ENCODE data around the gene RAD51B.

DNA sequence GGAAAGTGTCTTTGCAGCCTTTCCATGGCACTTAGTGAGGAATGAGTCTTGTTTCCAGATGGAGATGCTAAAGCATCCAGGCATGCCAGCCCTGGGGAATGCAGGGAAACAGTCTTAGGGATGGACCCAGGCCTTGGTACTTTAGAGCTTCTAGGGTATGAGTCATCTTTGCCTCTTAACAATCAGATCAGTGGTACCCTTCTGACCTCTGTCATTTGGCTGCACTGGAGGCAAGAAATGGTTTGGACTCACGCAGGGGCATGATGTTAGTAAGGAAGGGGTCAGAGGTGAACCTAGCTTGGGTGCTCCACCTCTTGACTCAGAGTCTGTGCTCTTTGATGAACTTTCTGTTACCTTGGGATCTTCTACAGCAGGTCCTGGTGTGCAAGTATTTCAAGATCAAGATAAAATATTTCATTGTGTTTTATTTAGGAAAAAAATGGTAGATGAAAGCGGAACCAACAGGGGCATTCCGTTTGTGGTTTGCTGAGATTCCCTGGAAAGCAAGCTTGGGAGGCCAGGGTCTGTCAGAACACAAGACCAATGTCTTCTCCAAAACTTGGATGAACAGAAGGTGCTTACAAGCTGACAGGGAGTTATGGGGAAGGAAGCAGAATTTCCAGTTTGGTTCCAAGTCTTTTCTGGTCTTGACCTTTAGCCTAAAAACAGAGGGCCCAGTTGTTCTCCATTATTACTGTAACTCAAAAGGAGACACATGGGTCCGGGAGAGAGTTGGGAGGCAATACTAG, 757.1 kb downstream of the RAD51B start:
- TF ChIP-seq ZNF792 (tag by site-specific recombination; IDR thresholded peaks at IDR 0.05) (no peak), ZNF354C (tag by site-specific recombination; IDR thresholded peaks at IDR 0.05; ENCODE audit: borderline replicate concordance, low read depth) (no peak), YY1 (tag by site-specific recombination; IDR thresholded peaks at IDR 0.05) (no peak), ZNF747 (tag by site-specific recombination; IDR thresholded peaks at IDR 0.05) (no peak), ZNF544 (tag by site-specific recombination; IDR thresholded peaks at IDR 0.05) (no peak), ZNF350 (tag by site-specific recombination; IDR thresholded peaks at IDR 0.05) (no peak), ZNF560 (tag by site-specific recombination; IDR thresholded peaks at IDR 0.05; ENCODE audit: borderline replicate concordance) (no peak), ZNF404 (tag by site-specific recombination; IDR thresholded peaks at IDR 0.05) (no peak), ZBTB21 (tag by site-specific recombination; IDR thresholded peaks at IDR 0.05) (no peak)
- TF ChIP-seq, protein P1, sequence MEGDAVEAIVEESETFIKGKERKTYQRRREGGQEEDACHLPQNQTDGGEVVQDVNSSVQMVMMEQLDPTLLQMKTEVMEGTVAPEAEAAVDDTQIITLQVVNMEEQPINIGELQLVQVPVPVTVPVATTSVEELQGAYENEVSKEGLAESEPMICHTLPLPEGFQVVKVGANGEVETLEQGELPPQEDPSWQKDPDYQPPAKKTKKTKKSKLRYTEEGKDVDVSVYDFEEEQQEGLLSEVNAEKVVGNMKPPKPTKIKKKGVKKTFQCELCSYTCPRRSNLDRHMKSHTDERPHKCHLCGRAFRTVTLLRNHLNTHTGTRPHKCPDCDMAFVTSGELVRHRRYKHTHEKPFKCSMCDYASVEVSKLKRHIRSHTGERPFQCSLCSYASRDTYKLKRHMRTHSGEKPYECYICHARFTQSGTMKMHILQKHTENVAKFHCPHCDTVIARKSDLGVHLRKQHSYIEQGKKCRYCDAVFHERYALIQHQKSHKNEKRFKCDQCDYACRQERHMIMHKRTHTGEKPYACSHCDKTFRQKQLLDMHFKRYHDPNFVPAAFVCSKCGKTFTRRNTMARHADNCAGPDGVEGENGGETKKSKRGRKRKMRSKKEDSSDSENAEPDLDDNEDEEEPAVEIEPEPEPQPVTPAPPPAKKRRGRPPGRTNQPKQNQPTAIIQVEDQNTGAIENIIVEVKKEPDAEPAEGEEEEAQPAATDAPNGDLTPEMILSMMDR (tag by site-specific recombination; IDR thresholded peaks at IDR 0.05): no peak
- TF ChIP-seq, protein P2, sequence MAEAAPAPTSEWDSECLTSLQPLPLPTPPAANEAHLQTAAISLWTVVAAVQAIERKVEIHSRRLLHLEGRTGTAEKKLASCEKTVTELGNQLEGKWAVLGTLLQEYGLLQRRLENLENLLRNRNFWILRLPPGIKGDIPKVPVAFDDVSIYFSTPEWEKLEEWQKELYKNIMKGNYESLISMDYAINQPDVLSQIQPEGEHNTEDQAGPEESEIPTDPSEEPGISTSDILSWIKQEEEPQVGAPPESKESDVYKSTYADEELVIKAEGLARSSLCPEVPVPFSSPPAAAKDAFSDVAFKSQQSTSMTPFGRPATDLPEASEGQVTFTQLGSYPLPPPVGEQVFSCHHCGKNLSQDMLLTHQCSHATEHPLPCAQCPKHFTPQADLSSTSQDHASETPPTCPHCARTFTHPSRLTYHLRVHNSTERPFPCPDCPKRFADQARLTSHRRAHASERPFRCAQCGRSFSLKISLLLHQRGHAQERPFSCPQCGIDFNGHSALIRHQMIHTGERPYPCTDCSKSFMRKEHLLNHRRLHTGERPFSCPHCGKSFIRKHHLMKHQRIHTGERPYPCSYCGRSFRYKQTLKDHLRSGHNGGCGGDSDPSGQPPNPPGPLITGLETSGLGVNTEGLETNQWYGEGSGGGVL (tag by site-specific recombination; IDR thresholded peaks at IDR 0.05): no peak
- TF ChIP-seq, protein P3, sequence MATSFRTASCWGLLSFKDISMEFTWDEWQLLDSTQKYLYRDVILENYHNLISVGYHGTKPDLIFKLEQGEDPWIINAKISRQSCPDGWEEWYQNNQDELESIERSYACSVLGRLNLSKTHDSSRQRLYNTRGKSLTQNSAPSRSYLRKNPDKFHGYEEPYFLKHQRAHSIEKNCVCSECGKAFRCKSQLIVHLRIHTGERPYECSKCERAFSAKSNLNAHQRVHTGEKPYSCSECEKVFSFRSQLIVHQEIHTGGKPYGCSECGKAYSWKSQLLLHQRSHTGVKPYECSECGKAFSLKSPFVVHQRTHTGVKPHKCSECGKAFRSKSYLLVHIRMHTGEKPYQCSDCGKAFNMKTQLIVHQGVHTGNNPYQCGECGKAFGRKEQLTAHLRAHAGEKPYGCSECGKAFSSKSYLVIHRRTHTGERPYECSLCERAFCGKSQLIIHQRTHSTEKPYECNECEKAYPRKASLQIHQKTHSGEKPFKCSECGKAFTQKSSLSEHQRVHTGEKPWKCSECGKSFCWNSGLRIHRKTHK (tag by site-specific recombination; IDR thresholded peaks at IDR 0.05): no peak
- TF ChIP-seq, protein P4, sequence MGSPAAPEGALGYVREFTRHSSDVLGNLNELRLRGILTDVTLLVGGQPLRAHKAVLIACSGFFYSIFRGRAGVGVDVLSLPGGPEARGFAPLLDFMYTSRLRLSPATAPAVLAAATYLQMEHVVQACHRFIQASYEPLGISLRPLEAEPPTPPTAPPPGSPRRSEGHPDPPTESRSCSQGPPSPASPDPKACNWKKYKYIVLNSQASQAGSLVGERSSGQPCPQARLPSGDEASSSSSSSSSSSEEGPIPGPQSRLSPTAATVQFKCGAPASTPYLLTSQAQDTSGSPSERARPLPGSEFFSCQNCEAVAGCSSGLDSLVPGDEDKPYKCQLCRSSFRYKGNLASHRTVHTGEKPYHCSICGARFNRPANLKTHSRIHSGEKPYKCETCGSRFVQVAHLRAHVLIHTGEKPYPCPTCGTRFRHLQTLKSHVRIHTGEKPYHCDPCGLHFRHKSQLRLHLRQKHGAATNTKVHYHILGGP (tag by site-specific recombination; IDR thresholded peaks at IDR 0.05): no peak
- TF ChIP-seq, protein P5, sequence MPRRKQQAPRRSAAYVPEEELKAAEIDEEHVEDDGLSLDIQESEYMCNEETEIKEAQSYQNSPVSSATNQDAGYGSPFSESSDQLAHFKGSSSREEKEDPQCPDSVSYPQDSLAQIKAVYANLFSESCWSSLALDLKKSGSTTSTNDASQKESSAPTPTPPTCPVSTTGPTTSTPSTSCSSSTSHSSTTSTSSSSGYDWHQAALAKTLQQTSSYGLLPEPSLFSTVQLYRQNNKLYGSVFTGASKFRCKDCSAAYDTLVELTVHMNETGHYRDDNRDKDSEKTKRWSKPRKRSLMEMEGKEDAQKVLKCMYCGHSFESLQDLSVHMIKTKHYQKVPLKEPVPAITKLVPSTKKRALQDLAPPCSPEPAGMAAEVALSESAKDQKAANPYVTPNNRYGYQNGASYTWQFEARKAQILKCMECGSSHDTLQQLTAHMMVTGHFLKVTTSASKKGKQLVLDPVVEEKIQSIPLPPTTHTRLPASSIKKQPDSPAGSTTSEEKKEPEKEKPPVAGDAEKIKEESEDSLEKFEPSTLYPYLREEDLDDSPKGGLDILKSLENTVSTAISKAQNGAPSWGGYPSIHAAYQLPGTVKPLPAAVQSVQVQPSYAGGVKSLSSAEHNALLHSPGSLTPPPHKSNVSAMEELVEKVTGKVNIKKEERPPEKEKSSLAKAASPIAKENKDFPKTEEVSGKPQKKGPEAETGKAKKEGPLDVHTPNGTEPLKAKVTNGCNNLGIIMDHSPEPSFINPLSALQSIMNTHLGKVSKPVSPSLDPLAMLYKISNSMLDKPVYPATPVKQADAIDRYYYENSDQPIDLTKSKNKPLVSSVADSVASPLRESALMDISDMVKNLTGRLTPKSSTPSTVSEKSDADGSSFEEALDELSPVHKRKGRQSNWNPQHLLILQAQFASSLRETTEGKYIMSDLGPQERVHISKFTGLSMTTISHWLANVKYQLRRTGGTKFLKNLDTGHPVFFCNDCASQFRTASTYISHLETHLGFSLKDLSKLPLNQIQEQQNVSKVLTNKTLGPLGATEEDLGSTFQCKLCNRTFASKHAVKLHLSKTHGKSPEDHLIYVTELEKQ (tag by site-specific recombination; IDR thresholded peaks at IDR 0.05; ENCODE audit: borderline replicate concordance): no peak

Data from HEK293 (cell line).